GM12878 (cell line): Measurements from ENCODE around the gene CYSLTR1. TPM values are rescaled to one million over a fixed set of nuclear protein-coding genes. Genes with fewer than 3 reads are reported as not detected.

Experiments used
- ATAC-seq: fragments of 200-7000 bp; cut with Tn5 transposase; 3 replicates; pipeline ENCODE4 v1.9.1; 2020; ENCODE audit warnings: mild to moderate bottlenecking, moderate library complexity
- BruUV-seq: library from RNA; stranded (reverse); fragments of 400-500 nt; replicated peaks from 2 replicates; lab custom pipeline; 2021; lab: Mats Ljungman, UMichigan
- CTCF ChIA-PET: fragments of 300-600 bp; sonication (Branson Sonifier 250); formaldehyde crosslinking; extraction: SDS; loops from one replicate; lab custom pipeline; 2021; ENCODE audit warnings: inconsistent platforms; lab: Yijun Ruan, JAX
- POLR2A ChIA-PET: fragments of 350-600 bp; formaldehyde crosslinking; extraction: SDS; loops from one replicate; lab custom pipeline; 2021; ENCODE audit warnings: inconsistent platforms; lab: Charles Lee
- RAD21 ChIA-PET: fragments of 300-600 bp; sonication (Branson Sonifier 250); formaldehyde crosslinking; loops from one replicate; lab custom pipeline; 2023; ENCODE audit warnings: antibody characterized with exemption; ENCODE audit not compliant: unreplicated experiment; lab: Charles Lee
- SMC1A ChIA-PET: fragments of 300-600 bp; sonication (Branson Sonifier 250); formaldehyde crosslinking; loops from one replicate; lab custom pipeline; 2023; ENCODE audit not compliant: unreplicated experiment, uncharacterized antibody; lab: Charles Lee
- DNase-seq: peaks from one replicate; pipeline ENCODE4 v3.0.0-alpha.2; 2011; ENCODE audit warnings: low read depth, low spot score
- FAIRE-seq: peaks from 3 replicates; lab custom pipeline; 2011; peaks lifted over from hg19 to GRCh38; lab: Jason Lieb, UNC
- H2AFZ ChIP-seq: 2 replicates; pipeline ENCODE4 v1.6.0; 2011; ENCODE audit warnings: low read depth, low read length, control low read depth; ENCODE audit not compliant: control insufficient read depth
- H3K27ac ChIP-seq: 2 replicates; pipeline ENCODE4 v1.5.1; 2011; ENCODE audit warnings: control low read depth; ENCODE audit not compliant: control insufficient read depth, insufficient read depth
- H3K27me3 ChIP-seq, 2 experiments: replicated peaks in 1 of 2; 2 replicates each; pipeline versions ENCODE4 v1.6.0 to v1.6.1; 2011; ENCODE audit warnings: low read length in 1 of 2; ENCODE audit not compliant: control insufficient read depth in 2 of 2, insufficient read depth in 2 of 2
- H3K36me3 ChIP-seq, 2 experiments: 2 replicates each; pipeline ENCODE4 v1.5.1; 2011; ENCODE audit warnings: low read length in 1 of 2; ENCODE audit not compliant: control insufficient read depth in 2 of 2, insufficient read depth in 2 of 2
- H3K4me1 ChIP-seq: 2 replicates; pipeline ENCODE4 v1.6.1; 2011; ENCODE audit warnings: mild to moderate bottlenecking, low read length, moderate library complexity, mixed read lengths; ENCODE audit not compliant: control insufficient read depth, insufficient read depth
- H3K4me2 ChIP-seq: 2 replicates; pipeline ENCODE4 v1.6.0; 2011; ENCODE audit warnings: control low read depth; ENCODE audit not compliant: control insufficient read depth, insufficient read depth
- H3K4me3 ChIP-seq: fragments of 200-600 bp; sonication (generic); 2 replicates; pipeline ENCODE4 v1.5.1; 2016
- H3K79me2 ChIP-seq: 2 replicates; pipeline ENCODE4 v1.6.0; 2011; ENCODE audit warnings: low read length; ENCODE audit not compliant: control insufficient read depth, insufficient read depth
- H3K9ac ChIP-seq: 2 replicates; pipeline ENCODE4 v1.8.0; 2011; ENCODE audit warnings: low read length, control low read depth, mixed read lengths; ENCODE audit not compliant: control insufficient read depth, insufficient read depth
- H3K9me3 ChIP-seq: replicated peaks from 3 replicates; pipeline ENCODE4 v1.5.1; 2011; ENCODE audit warnings: mild to moderate bottlenecking, low read length; ENCODE audit not compliant: control insufficient read depth, insufficient read depth
- H4K20me1 ChIP-seq: 2 replicates; pipeline ENCODE4 v1.6.0; 2011; ENCODE audit not compliant: control insufficient read depth, insufficient read depth
- ATF7 ChIP-seq: fragments of 450-650 bp; IDR thresholded peaks from 2 replicates; pipeline ENCODE4 v1.6.1; 2016; ENCODE audit warnings: low read depth, mild to moderate bottlenecking
- EED ChIP-seq: sonication (generic); IDR thresholded peaks from 2 replicates; pipeline ENCODE4 v1.6.1; 2016; ENCODE audit warnings: antibody characterized with exemption, low read depth
- FOXM1 ChIP-seq: IDR thresholded peaks from 2 replicates; pipeline ENCODE4 v1.6.1; 2012; ENCODE audit warnings: low read depth, mild to moderate bottlenecking, inconsistent platforms, low read length, moderate library complexity
- IKZF2 ChIP-seq, 2 experiments: fragments of 450-650 bp; IDR thresholded peaks; 2 replicates each; pipeline ENCODE4 v1.6.1; 2017; ENCODE audit warnings: mild to moderate bottlenecking in 2 of 2, moderate library complexity in 2 of 2
- MEF2B ChIP-seq: fragments of 450-650 bp; IDR thresholded peaks from 2 replicates; pipeline ENCODE4 v1.6.1; 2018; ENCODE audit warnings: mild to moderate bottlenecking, moderate library complexity; ENCODE audit not compliant: partially characterized antibody, poor library complexity, severe bottlenecking
- NR2F1 ChIP-seq: fragments of 450-650 bp; conservative IDR thresholded peaks from 2 replicates; pipeline ENCODE4 v1.6.1; 2017; ENCODE audit warnings: mild to moderate bottlenecking
- RUNX3 ChIP-seq: IDR thresholded peaks from 2 replicates; pipeline ENCODE4 v1.6.1; 2012; ENCODE audit warnings: low read length, inconsistent platforms
- SPI1 ChIP-seq: IDR thresholded peaks from 2 replicates; pipeline ENCODE4 v1.6.1; 2011; ENCODE audit warnings: low read depth, mild to moderate bottlenecking, low read length, moderate library complexity, borderline replicate concordance; ENCODE audit not compliant: insufficient read depth
- TCF3 ChIP-seq: IDR thresholded peaks from 2 replicates; pipeline ENCODE4 v1.6.1; 2012; ENCODE audit warnings: low read depth, mild to moderate bottlenecking, low read length, borderline replicate concordance; ENCODE audit not compliant: insufficient read depth
- WGBS: methylation state at CpG from one replicate; pipeline ENCODE4 v1.1.6; 2016; ENCODE audit warnings: low lambda C conversion rate; ENCODE audit not compliant: insufficient replicate concordance, insufficient coverage; ENCODE audit errors: missing lambda C conversion rate; 5-methylcytosine and 5-hydroxymethylcytosine counted together
- in situ Hi-C: fragments of 300-500 bp; cut with MboI; formaldehyde crosslinking; loops from 9 replicates; pipeline ENCODE4 v1.14.3; 2018; ENCODE audit warnings: mixed read lengths
- intact Hi-C: fragments of 100-400 bp; cut with micrococcal nuclease; formaldehyde crosslinking; loops from one replicate; pipeline ENCODE4 v1.14.2; 2022; ENCODE audit not compliant: unreplicated experiment
- polyA plus RNA-seq, 11 experiments: library from polyadenylated mRNA; depleted of rRNA in 4 of 11; unstranded in 6 of 11; stranded (reverse) in 5 of 11; fragments of >200 nt; fragmentation: Nextera tagmentation in 4 of 11; fragmentation: Illumina TruSeq in 1 of 11; extraction: Ambion mirVana in 4 of 11; extraction: Trizol in 1 of 11; gene quantifications; 1 replicate in 1 of 11; 2 replicates in 10 of 11; pipeline versions ENCODE4 v1.2.1 to v1.2.3, GENCODE V29; 2011 to 2016; ENCODE audit warnings: inconsistent platforms in 2 of 11, missing spikeins in 2 of 11, low read depth in 1 of 11
- total RNA-seq, 4 experiments: library from RNA; depleted of rRNA in 3 of 4; stranded (reverse); fragments of >200 nt in 3 of 4; fragmentation: Illumina TruSeq in 1 of 4; extraction: Trizol in 1 of 4; gene quantifications; 2 replicates each; pipeline versions ENCODE4 v1.2.1 to v1.2.3, GENCODE V29; 2013 to 2021

CYSLTR1 gene
- total and polyA plus RNA-seq, 10 of the 15 experiments (the other 5 are each of a cell fraction or from before 2014, with no cell fraction given), result 13.7 to 42.0 (median 24.0) TPM

DNA sequence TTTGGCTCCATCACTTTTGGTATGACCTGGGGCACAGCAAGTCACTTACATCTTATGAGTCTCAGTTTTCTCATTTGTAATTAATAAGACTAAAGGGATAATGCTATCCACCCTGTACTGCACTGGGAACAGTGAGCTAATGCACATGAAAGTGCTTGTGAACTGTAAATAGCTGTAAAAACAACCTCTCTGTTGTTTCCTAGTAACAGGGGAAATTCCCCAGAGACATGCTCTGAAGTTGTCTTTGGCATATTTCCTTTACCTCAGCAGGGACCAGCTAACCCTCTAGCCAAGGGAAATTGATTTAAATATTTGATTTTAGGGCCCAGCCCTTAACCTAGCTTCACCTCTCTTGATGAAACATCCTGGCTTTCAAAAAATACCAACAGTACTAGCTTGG is 6.1 kb upstream of the CYSLTR1 start:
- BruUV-seq, result no TSS peak
- ChIA-PET CTCF (interaction anchor here (0.8 to 1.0 kb wide), 2 partner anchors 12 to 21 kb away, joined by 3 to 4 read pairs; no protein-coding TSS in a partner anchor), SMC1A (interaction anchor here (0.7 to 5.1 kb wide), 8 partner anchors 9 to 935 kb away, joined by 3 to 28 read pairs (median 3); no protein-coding TSS in a partner anchor), RAD21 (interaction anchor here (1.3 to 1.4 kb wide), 2 partner anchors 9 to 10 kb away, joined by 4 to 5 read pairs; no protein-coding TSS in a partner anchor), POLR2A (no interaction called here)
- H3K36me3 ChIP-seq, result no peaks in the 10 kb centered on the region
- H3K4me1 ChIP-seq, result peaks cover 13% of the 10 kb centered on the region
- no peaks in the 10 kb centered on the region for H4K20me1 ChIP-seq
- no peaks in the 10 kb centered on the region for H3K27me3 ChIP-seq
- H3K4me3 ChIP-seq, result no peak overlapping the region
- FAIRE-seq, result no peak
- in situ Hi-C loops, result no loop called here
- TF ChIP-seq ATF7, result peak; percentile 45
- TF ChIP-seq NR2F1, result no peak
- peak; percentile 51 for TF ChIP-seq MEF2B
- intact Hi-C loops, result loop anchor here (5.0 kb wide), 1 partner anchor 179 kb away; no protein-coding TSS in a partner anchor
- H3K79me2 ChIP-seq, result no peaks in the 10 kb centered on the region
- ATAC-seq, result peak; percentile 72
- peak overlapping the region; percentile 12; the same call in 1 of the 2 replicates for H3K4me2 ChIP-seq
- H2AFZ ChIP-seq, result no peak overlapping the region; the same call in 1 of the 2 replicates
- 0 out of 2 replicates have a peak overlapping the region, but pooled peaks have one; percentile 8 for H3K27ac ChIP-seq
- no peak for DNase-seq
- H3K9me3 ChIP-seq, result no peaks in the 10 kb centered on the region
- H3K9ac ChIP-seq, result no peak overlapping the region

GRCh38 chrX:78331708-78332107 is 4.3 kb upstream of the CYSLTR1 start:
- BruUV-seq, result no TSS peak
- no peak overlapping the region for H3K4me3 ChIP-seq
- intact Hi-C loops, result loop anchor here (5.0 kb wide), 1 partner anchor 181 kb away; no protein-coding TSS in a partner anchor
- in situ Hi-C loops, result no loop called here
- 0% methylated on average over 1 of the region's 1 CpG for WGBS
- H3K27ac ChIP-seq, result no peak overlapping the region
- H3K9ac ChIP-seq, result no peak overlapping the region
- no peaks in the 10 kb centered on the region for H4K20me1 ChIP-seq
- H2AFZ ChIP-seq, result no peak overlapping the region; the same call in 1 of the 2 replicates
- no peak for TF ChIP-seq TCF3
- TF ChIP-seq FOXM1, result no peak
- peak; percentile 28 for TF ChIP-seq RUNX3
- no peak for TF ChIP-seq IKZF2 (IDR thresholded peaks at IDR 0.05)
- TF ChIP-seq SPI1, result peak; percentile 23; the same call in 1 of the 2 replicates
- 0 out of 2 replicates have a peak, but pooled peaks have one; percentile 29 for TF ChIP-seq EED
- FAIRE-seq (no peak), DNase-seq (no peak), ATAC-seq (no peak)
- POLR2A ChIA-PET, result interaction anchor here (1.2 kb wide), 1 partner anchor 9 kb away, joined by 10 read pairs; no protein-coding TSS in a partner anchor
- H3K4me1 ChIP-seq, result peaks cover 20% of the 10 kb centered on the region
- peaks cover 3% of the 10 kb centered on the region for H3K79me2 ChIP-seq
- no peaks in the 10 kb centered on the region for H3K27me3 ChIP-seq
- no peaks in the 10 kb centered on the region for H3K9me3 ChIP-seq
- CTCF ChIA-PET, result interaction anchor here (0.9 kb wide), 1 partner anchor 10 kb away, joined by 4 read pairs; no protein-coding TSS in a partner anchor
- SMC1A ChIA-PET, result interaction anchor here (0.7 to 5.1 kb wide), 5 partner anchors 10 to 319 kb away, joined by 3 to 28 read pairs (median 3); no protein-coding TSS in a partner anchor
- H3K4me2 ChIP-seq, result no peak overlapping the region
- RAD21 ChIA-PET, result interaction anchor here (1.6 kb wide), 1 partner anchor 10 kb away, joined by 6 read pairs; no protein-coding TSS in a partner anchor
- no peaks in the 10 kb centered on the region for H3K36me3 ChIP-seq
